H1 (cell line): ENCODE results near the gene COQ8A. TPM values are rescaled to one million over a fixed set of nuclear protein-coding genes. Genes with fewer than 3 reads are reported as not detected.

ENCODE experiments used
- CTCF ChIA-PET: fragments of 300-600 bp; sonication (Branson Sonifier 250); formaldehyde crosslinking; loops from one replicate; lab custom pipeline; 2021; ENCODE audit not compliant: partially characterized antibody; lab: Charles Lee
- POLR2A ChIA-PET: fragments of 300-600 bp; sonication (Branson Sonifier 250); formaldehyde crosslinking; loops from one replicate; lab custom pipeline; 2021; ENCODE audit warnings: inconsistent platforms; ENCODE audit not compliant: partially characterized antibody; lab: Charles Lee
- DNase-seq, 2 experiments: peaks; one replicate each; pipeline versions ENCODE4 v3.0.0 to v3.0.0-alpha.2; 2010 to 2022; ENCODE audit warnings: low spot score in 2 of 2, low read depth in 1 of 2, mixed read lengths in 1 of 2
- FAIRE-seq: peaks from 2 replicates; lab custom pipeline; 2011; peaks lifted over from hg19 to GRCh38; lab: Jason Lieb, UNC
- H2AFZ ChIP-seq: 2 replicates; pipeline ENCODE4 v1.8.1; 2012; ENCODE audit warnings: low read length, inconsistent platforms
- H2AK5ac ChIP-seq: 2 replicates; pipeline ENCODE4 v1.6.1; 2013; ENCODE audit warnings: low read depth, low read length
- H2BK120ac ChIP-seq: replicated peaks from 2 replicates; pipeline ENCODE3; 2013; ENCODE audit warnings: low read depth, low read length, inconsistent platforms
- H2BK12ac ChIP-seq: 2 replicates; pipeline ENCODE4 v1.6.1; 2013; ENCODE audit warnings: low read depth, low read length
- H2BK15ac ChIP-seq: 2 replicates; pipeline ENCODE4 v1.6.1; 2013; ENCODE audit warnings: low read length
- H2BK20ac ChIP-seq: 2 replicates; pipeline ENCODE4 v1.6.1; 2013; ENCODE audit warnings: low read length
- H2BK5ac ChIP-seq: 2 replicates; pipeline ENCODE4 v1.6.1; 2013; ENCODE audit warnings: low read depth, low read length
- H3K14ac ChIP-seq: 2 replicates; pipeline ENCODE4 v1.6.1; 2013; ENCODE audit warnings: inconsistent platforms; ENCODE audit not compliant: insufficient read length
- H3K18ac ChIP-seq: 2 replicates; pipeline ENCODE4 v1.6.1; 2013; ENCODE audit warnings: low read length; ENCODE audit errors: extremely low read depth
- H3K23ac ChIP-seq: 2 replicates; pipeline ENCODE4 v1.6.1; 2013; ENCODE audit warnings: inconsistent platforms; ENCODE audit not compliant: insufficient read length
- H3K23me2 ChIP-seq: 2 replicates; pipeline ENCODE4 v1.6.1; 2013; ENCODE audit warnings: low read depth, low read length
- H3K27ac ChIP-seq: 2 replicates; pipeline ENCODE4 v1.6.1; 2011; ENCODE audit warnings: low read depth, low read length, inconsistent platforms
- H3K27me3 ChIP-seq, 4 experiments: replicated peaks in 1 of 4; 1 replicate in 1 of 4; 2 replicates in 3 of 4; pipeline versions ENCODE4 v1.6.1 to v1.8.1; 2011 to 2013; ENCODE audit warnings: low read length in 3 of 4, mild to moderate bottlenecking in 3 of 4, inconsistent platforms in 2 of 4, mixed read lengths in 2 of 4, moderate library complexity in 1 of 4; ENCODE audit not compliant: control insufficient read depth in 3 of 4, insufficient read depth in 3 of 4; ENCODE audit errors: extremely low read depth in 1 of 4
- H3K36me3 ChIP-seq, 4 experiments: 2 replicates each; pipeline versions ENCODE4 v1.6.1 to v1.8.1; 2011 to 2013; ENCODE audit warnings: mild to moderate bottlenecking in 4 of 4, low read length in 3 of 4, moderate library complexity in 2 of 4, control low read depth in 1 of 4, inconsistent platforms in 1 of 4; ENCODE audit not compliant: insufficient read depth in 4 of 4, control insufficient read depth in 2 of 4
- H3K4ac ChIP-seq: replicated peaks from 2 replicates; pipeline ENCODE3; 2013; ENCODE audit warnings: low read length, low read depth, mixed read lengths, inconsistent platforms; ENCODE audit not compliant: insufficient read length
- H3K4me1 ChIP-seq, 4 experiments: replicated peaks in 1 of 4; 1 replicate in 1 of 4; 2 replicates in 3 of 4; pipeline versions ENCODE4 v1.6.1 to v1.8.1; 2011 to 2013; ENCODE audit warnings: low read length in 3 of 4, inconsistent platforms in 2 of 4, mixed read lengths in 1 of 4; ENCODE audit not compliant: insufficient read depth in 4 of 4, control insufficient read depth in 3 of 4
- H3K4me2 ChIP-seq, 2 experiments: 2 replicates each; pipeline versions ENCODE4 v1.6.1 to v1.8.1; 2011 to 2013; ENCODE audit warnings: low read depth in 2 of 2, low read length in 2 of 2, control low read depth in 1 of 2, inconsistent platforms in 1 of 2, mild to moderate bottlenecking in 1 of 2; ENCODE audit not compliant: insufficient read depth in 1 of 2
- H3K4me3 ChIP-seq, 4 experiments: fragments of 200-600, 300-600 bp in 1 of 4; sonication (generic), shearing (Covaris generic), sonication (Bioruptor Twin) in 1 of 4; 2 replicates each; pipeline versions ENCODE4 v1.5.1 to v1.8.1; 2011 to 2016; ENCODE audit warnings: low read length in 4 of 4, low read depth in 3 of 4, control low read depth in 2 of 4, inconsistent platforms in 2 of 4, mild to moderate bottlenecking in 2 of 4, mixed read lengths in 1 of 4, moderate library complexity in 1 of 4; ENCODE audit not compliant: insufficient read depth in 2 of 4; ENCODE audit errors: extremely low read depth in 1 of 4
- H3K56ac ChIP-seq: replicated peaks from 2 replicates; pipeline ENCODE3; 2013; ENCODE audit warnings: low read depth, mild to moderate bottlenecking, mixed read lengths, low read length, inconsistent platforms; ENCODE audit not compliant: insufficient read length
- H3K79me1 ChIP-seq: 2 replicates; pipeline ENCODE4 v1.6.1; 2013; ENCODE audit warnings: low read depth, low read length, control low read depth
- H3K79me2 ChIP-seq, 2 experiments: 2 replicates each; pipeline versions ENCODE4 v1.6.1 to v1.8.1; 2012 to 2013; ENCODE audit warnings: low read length in 2 of 2, mild to moderate bottlenecking in 2 of 2, inconsistent platforms in 1 of 2; ENCODE audit not compliant: insufficient read depth in 2 of 2, control insufficient read depth in 1 of 2
- H3K9ac ChIP-seq, 4 experiments: replicated peaks in 1 of 4; 1 replicate in 1 of 4; 2 replicates in 3 of 4; pipeline versions ENCODE4 v1.6.1 to v1.8.1; 2011 to 2013; ENCODE audit warnings: low read depth in 3 of 4, low read length in 3 of 4, control low read depth in 2 of 4, mild to moderate bottlenecking in 2 of 4, moderate library complexity in 2 of 4, inconsistent platforms in 1 of 4; ENCODE audit errors: extremely low read depth in 1 of 4
- H3K9me3 ChIP-seq, 2 experiments: 2 replicates each; pipeline versions ENCODE4 v1.6.1 to v1.8.1; 2012 to 2013; ENCODE audit warnings: mild to moderate bottlenecking in 2 of 2, moderate library complexity in 2 of 2, control low read depth in 1 of 2, inconsistent platforms in 1 of 2, low read depth in 1 of 2, low read length in 1 of 2, mixed read lengths in 1 of 2; ENCODE audit not compliant: insufficient read depth in 2 of 2
- H4K20me1 ChIP-seq, 2 experiments: replicated peaks in 1 of 2; 2 replicates each; pipeline versions ENCODE3 to v1.8.1; 2011 to 2013; ENCODE audit warnings: inconsistent platforms in 2 of 2, low read length in 2 of 2, mild to moderate bottlenecking in 1 of 2; ENCODE audit not compliant: insufficient read depth in 2 of 2, control insufficient read depth in 1 of 2
- H4K5ac ChIP-seq: 2 replicates; pipeline ENCODE4 v1.6.1; 2013; ENCODE audit warnings: low read length, low read depth, mixed read lengths, inconsistent platforms; ENCODE audit not compliant: insufficient read length
- H4K8ac ChIP-seq: 2 replicates; pipeline ENCODE4 v1.8.0; 2013; ENCODE audit warnings: mild to moderate bottlenecking, moderate library complexity, low read length, inconsistent platforms; ENCODE audit not compliant: insufficient read depth; ENCODE audit errors: extremely low read depth
- H4K91ac ChIP-seq: replicated peaks from 2 replicates; pipeline ENCODE3; 2013; ENCODE audit warnings: low read length, mixed read lengths, inconsistent platforms; ENCODE audit not compliant: insufficient read length
- ATF2 ChIP-seq: IDR thresholded peaks from 2 replicates; pipeline ENCODE4 v1.6.1; 2012; ENCODE audit warnings: low read length, inconsistent platforms
- NANOG ChIP-seq: IDR thresholded peaks from 2 replicates; pipeline ENCODE4 v1.6.1; 2011; ENCODE audit warnings: low read length, low read depth, mild to moderate bottlenecking, inconsistent platforms; ENCODE audit not compliant: insufficient read depth, poor library complexity, severe bottlenecking
- NRF1 ChIP-seq: IDR thresholded peaks from 2 replicates; pipeline ENCODE4 v1.6.1; 2011; ENCODE audit warnings: mild to moderate bottlenecking, low read depth, low read length, improper control_type of control experiment
- WGBS, 2 experiments: shearing (Covaris generic) in 1 of 2; methylation state at CpG; one replicate each; pipeline versions ENCODE4 v1.1.6 to v1.1.7; 2013 to 2015; ENCODE audit warnings: low lambda C conversion rate in 2 of 2, mixed read lengths in 2 of 2, inconsistent platforms in 1 of 2, low coverage in 1 of 2, missing lambda C conversion rate in 1 of 2; ENCODE audit not compliant: insufficient replicate concordance in 2 of 2, insufficient coverage in 1 of 2, insufficient read length in 1 of 2; ENCODE audit errors: extremely low coverage in 1 of 2, missing lambda C conversion rate in 1 of 2; 5-methylcytosine and 5-hydroxymethylcytosine counted together
- polyA plus RNA-seq, 7 experiments: library from polyadenylated mRNA; depleted of rRNA in 3 of 7; stranded (reverse) in 5 of 7; unstranded in 2 of 7; fragments of >200 nt in 5 of 7; fragments of 200-250 nt in 2 of 7; gene quantifications; 1 replicate in 5 of 7; 2 replicates in 1 of 7; 4 replicates in 1 of 7; pipeline versions ENCODE4 v1.2.1 to v1.2.3, GENCODE V29; 2011 to 2013; ENCODE audit warnings: missing spikeins in 2 of 7, mixed read lengths in 2 of 7
- total RNA-seq: library from RNA; stranded (reverse); fragmentation: NEBNext Ultra II Directional; extraction: Animal tissue kit (Norgen Biotek cat#: 25700); gene quantifications from 2 replicates; pipeline ENCODE4 v1.2.1, GENCODE V29; 2021

The COQ8A gene
- total and polyA plus RNA-seq, 2 of the 8 experiments (the other 6 are each of a cell fraction or from before 2014, with no cell fraction given) = 28.5 to 38.9 TPM

GRCh38 chr1:226974544-226975258, 34.6 kb downstream of the COQ8A start:
- Histone ChIP-seq H2BK120ac (no peak overlapping the region), H3K56ac (no peak overlapping the region), H3K9ac (no peak overlapping the region; a peak in 1 of 7 replicates), H2AFZ (no peak overlapping the region), H3K79me2 (no peaks in the 10 kb centered on the region), H2AK5ac (no peak overlapping the region), H3K36me3 (peaks cover 0 to 5% (median 0%) of the 10 kb centered on the region in 4 experiments; a peak in 2 of 8 replicates), H3K14ac (no peak overlapping the region), H3K9me3 (peaks cover 0 to 6% of the 10 kb centered on the region in 2 experiments; a peak in 1 of 4 replicates), H2BK20ac (no peak overlapping the region), H3K4me2 (no peak overlapping the region), H4K8ac (no peak overlapping the region), H4K91ac (no peak overlapping the region), H2BK12ac (no peak overlapping the region), H3K4me1 (peaks cover 0 to 4% (median 0%) of the 10 kb centered on the region in 4 experiments; a peak in 2 of 7 replicates), H4K5ac (no peak overlapping the region), H3K79me1 (no peaks in the 10 kb centered on the region), H2BK15ac (no peak overlapping the region), H2BK5ac (no peak overlapping the region), H3K27ac (no peak overlapping the region), H3K27me3 (no peaks in the 10 kb centered on the region), H4K20me1 (no peaks in the 10 kb centered on the region), H3K4me3 (no peak overlapping the region), H3K4ac (no peak overlapping the region), H3K23me2 (peaks cover 11% of the 10 kb centered on the region; the same call in 1 of the 2 replicates), H3K18ac (no peak overlapping the region), H3K23ac (no peak overlapping the region)
- TF ChIP-seq NANOG (no peak), NRF1 (no peak), ATF2 (no peak)
- ChIA-PET POLR2A (interaction anchor here (2.0 kb wide), 1 partner anchor 9 kb away, joined by 7 read pairs; no protein-coding TSS in a partner anchor), CTCF (interaction anchor here (0.9 to 1.2 kb wide), 2 partner anchors 9 to 63 kb away, joined by 3 read pairs; no protein-coding TSS in a partner anchor)
- FAIRE-seq (no peak), DNase-seq (no peak)
- 91% methylated on average over 14 of the region's 14 CpGs; no CpG with 5 or more reads in 1 of the 2 experiments for WGBS, 2 experiments
